GM19035 (cell line): Measurements from ENCODE around the gene GALR2.

Experiments
- ATAC-seq: cut with Tn5 transposase; IDR thresholded peaks from one replicate; pipeline ENCODE4 v1.9.1; 2021; ENCODE audit not compliant: unreplicated experiment

GALR2 gene

DNA sequence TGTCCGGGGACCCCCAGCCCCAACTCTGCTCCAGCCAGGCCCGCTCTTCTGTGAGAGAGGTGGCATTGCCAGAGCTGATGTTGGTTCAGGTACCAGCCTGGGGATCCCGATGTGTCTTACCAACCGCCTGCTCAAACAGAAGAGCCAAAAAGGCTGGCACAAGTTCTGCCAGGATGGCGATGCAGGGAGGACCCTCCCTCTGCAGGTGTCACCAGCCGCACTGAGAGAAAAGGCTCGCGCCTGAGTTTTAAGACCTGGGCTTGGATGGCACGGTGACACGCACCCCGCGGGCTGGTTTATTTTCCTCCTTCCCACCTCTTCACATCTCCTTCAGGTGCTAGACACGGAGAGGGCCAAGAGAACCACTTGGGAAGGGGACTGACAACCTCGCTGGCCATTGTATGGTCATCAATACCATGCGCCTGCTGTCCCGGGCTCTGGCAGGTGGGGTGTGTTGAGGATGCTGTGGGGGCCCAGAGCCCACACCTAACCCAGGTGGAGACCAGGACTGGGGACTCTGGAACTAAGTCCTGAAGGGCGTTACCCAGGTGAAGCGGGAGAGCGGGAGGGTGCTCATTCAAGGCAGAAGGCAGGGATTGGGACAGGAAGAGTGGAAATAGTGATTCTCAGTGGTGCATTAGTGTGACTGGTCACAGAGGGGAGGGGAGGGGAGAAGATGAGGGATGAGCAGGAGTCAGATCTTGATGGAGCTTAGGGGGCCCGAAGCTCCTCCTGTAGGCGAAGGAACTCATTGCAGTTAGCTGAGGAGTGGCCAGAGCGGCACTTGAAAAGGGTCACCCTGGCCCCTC lies 50.2 kb downstream of the GALR2 start:
- no peak for ATAC-seq

DNA sequence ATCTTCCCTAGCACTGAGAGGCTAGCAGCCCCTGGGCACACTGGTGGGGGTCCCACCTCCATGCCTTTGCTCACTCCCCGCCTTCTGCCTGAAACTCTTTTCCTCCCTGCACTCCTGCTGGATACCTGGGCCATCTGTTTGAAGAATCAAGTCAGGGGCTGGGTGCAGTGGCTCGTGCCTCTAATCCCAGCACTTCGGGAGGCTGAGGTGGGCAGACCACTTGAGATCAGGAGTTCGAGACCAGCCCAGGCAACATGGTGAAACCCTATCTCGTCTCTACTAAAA lies 50.8 kb downstream of the GALR2 start:
- ATAC-seq = no peak

DNA sequence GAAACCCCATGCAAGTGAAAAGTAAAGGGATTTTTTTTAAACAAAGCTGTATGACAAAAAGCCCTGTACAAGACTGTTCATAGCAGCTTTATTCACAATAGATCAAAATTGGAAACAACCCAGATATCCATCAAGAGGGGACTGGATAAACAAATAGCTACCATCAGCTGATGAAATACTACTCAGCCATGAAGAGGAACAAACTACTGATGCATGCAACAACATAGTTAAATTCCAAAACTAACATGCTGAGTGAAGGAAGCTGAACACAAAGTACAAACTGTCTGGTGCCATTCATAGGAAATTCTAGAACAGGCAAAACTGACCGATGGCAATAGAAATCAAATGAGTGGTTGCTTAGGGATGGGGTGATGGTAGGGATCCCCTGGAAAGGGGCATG lies 51.3 kb downstream of the GALR2 start:
- ATAC-seq = no peak
